GM15510 (cell line): Measurements from ENCODE around the gene NSUN6.

ENCODE experiments used
- POLR2A ChIP-seq: IDR thresholded peaks from 3 replicates; pipeline ENCODE4 v1.6.1; 2011; ENCODE audit warnings: borderline replicate concordance; ENCODE audit not compliant: insufficient read length; ENCODE audit errors: extremely low read depth

Gene NSUN6

GRCh38 chr10:18498998-18499397 is 152.4 kb downstream of the NSUN6 start:
- no peak for TF ChIP-seq POLR2A

GRCh38 chr10:18497806-18498369 is 153.5 kb downstream of the NSUN6 start:
- no peak for TF ChIP-seq POLR2A
